ENCODE measurements around the gene ZEB1.

GRCh38 chr10:31424473-31424872 lies 105.5 kb downstream of the ZEB1 start:
- no peak for TF ChIP-seq CTCF (conservative IDR thresholded peaks at IDR 0.05; ENCODE audit: low read depth, low read length)
- TF ChIP-seq MXI1 (IDR thresholded peaks at IDR 0.05; ENCODE audit: borderline replicate concordance, low read depth, low read length): no peak
- no peak for TF ChIP-seq RCOR1 (IDR thresholded peaks at IDR 0.05; ENCODE audit: insufficient replicate concordance, low read length)
- no peak for TF ChIP-seq CHD1 (IDR thresholded peaks at IDR 0.05; ENCODE audit: low read depth, low read length)
- TF ChIP-seq USF2 (IDR thresholded peaks at IDR 0.05; ENCODE audit: low read depth, low read length): no peak
- no peak for TF ChIP-seq CEBPB (IDR thresholded peaks at IDR 0.05; ENCODE audit: low read depth, low read length)
- no peak for TF ChIP-seq POLR2A (IDR thresholded peaks at IDR 0.05; ENCODE audit: low read depth, low read length)
- no peak for TF ChIP-seq SMC3 (IDR thresholded peaks at IDR 0.05; ENCODE audit: low read depth, low read length)
- TF ChIP-seq RAD21 (IDR thresholded peaks at IDR 0.05; ENCODE audit: low read length): no peak
- TF ChIP-seq NFE2L2 (IDR thresholded peaks at IDR 0.05; ENCODE audit: low read depth, low read length): no peak
- no peak for TF ChIP-seq BHLHE40 (IDR thresholded peaks at IDR 0.05; ENCODE audit: low read depth, low read length)
- no peak for TF ChIP-seq RFX5 (IDR thresholded peaks at IDR 0.05; ENCODE audit: low read depth, low read length)
- TF ChIP-seq FOS (IDR thresholded peaks at IDR 0.05; ENCODE audit: low read depth, low read length): no peak
